H1 (cell line): Measurements from ENCODE around the gene TNFSF12. TPM values are rescaled to one million over a fixed set of nuclear protein-coding genes. Genes with fewer than 3 reads are reported as not detected.

Experiments used
- polyA plus RNA-seq, 7 experiments: library from polyadenylated mRNA; depleted of rRNA in 3 of 7; stranded (reverse) in 5 of 7; unstranded in 2 of 7; fragments of >200 nt in 5 of 7; fragments of 200-250 nt in 2 of 7; gene quantifications; 1 replicate in 5 of 7; 2 replicates in 1 of 7; 4 replicates in 1 of 7; pipeline versions ENCODE4 v1.2.1 to v1.2.3, GENCODE V29; 2011 to 2013; ENCODE audit warnings: missing spikeins in 2 of 7, mixed read lengths in 2 of 7
- small RNA-seq: library from polyadenylated mRNA; stranded (forward); fragments of <200 nt; extraction: miRNeasy Mini kit (QIAGEN cat#:217004); gene quantifications from one replicate; pipeline ENCODE3, GENCODE V24; 2013; ENCODE audit not compliant: insufficient read depth
- total RNA-seq: library from RNA; stranded (reverse); fragmentation: NEBNext Ultra II Directional; extraction: Animal tissue kit (Norgen Biotek cat#: 25700); gene quantifications from 2 replicates; pipeline ENCODE4 v1.2.1, GENCODE V29; 2021

The TNFSF12 gene
- total and polyA plus RNA-seq, 2 of the 8 experiments (the other 6 are each of a cell fraction or from before 2014, with no cell fraction given), result 7.2 to 9.6 TPM

Small RNA genes lying within 50 kb of the gene (small RNA-seq; reads per million reads assigned to genes)
- gene CD68 (not detected), gene RF00019 (not detected), gene SNORA48 (not detected), gene SNORD10 (not detected)

Other genes with a start within 250 kb of the TNFSF12 start
Only the 30 nearest of the 32 such genes appear.
- 46.8 and 55.4 TPM in 2 replicates for gene NEURL4, start 219.7 kb upstream of the TNFSF12 start, total RNA-seq
- 29.6 and 39.9 TPM in 2 replicates for gene NEURL4, start 219.7 kb upstream of the TNFSF12 start, polyA plus RNA-seq (2011; rRNA removed)
- gene ACAP1, start 212.5 kb upstream of the TNFSF12 start, total RNA-seq, result 45.1 and 49.2 TPM in 2 replicates
- 11.9 and 18.0 TPM in 2 replicates for gene ACAP1, start 212.5 kb upstream of the TNFSF12 start, polyA plus RNA-seq (2011; rRNA removed)
- 8.7 and 9.2 TPM in 2 replicates for gene KCTD11, start 196.9 kb upstream of the TNFSF12 start, total RNA-seq
- gene KCTD11, start 196.9 kb upstream of the TNFSF12 start, polyA plus RNA-seq (2011; rRNA removed), result 8.6 and 11.7 TPM in 2 replicates
- 0.38 TPM in 1 of 2 replicates, not detected in the other for gene TMEM95, start 193.9 kb upstream of the TNFSF12 start, total RNA-seq
- not detected in 2 replicates for gene TMEM95, start 193.9 kb upstream of the TNFSF12 start, polyA plus RNA-seq (2011; rRNA removed)
- gene TNK1, start 168.0 kb upstream of the TNFSF12 start, total RNA-seq, result 7.6 and 8.7 TPM in 2 replicates
- gene TNK1, start 168.0 kb upstream of the TNFSF12 start, polyA plus RNA-seq (2011; rRNA removed), result 9.5 and 13.4 TPM in 2 replicates
- gene PLSCR3, start 154.5 kb upstream of the TNFSF12 start, total RNA-seq, result 35.7 and 38.7 TPM in 2 replicates
- gene PLSCR3, start 154.5 kb upstream of the TNFSF12 start, polyA plus RNA-seq (2011; rRNA removed), result 36.1 and 69.0 TPM in 2 replicates
- gene TMEM256, start 145.0 kb upstream of the TNFSF12 start, total RNA-seq, result 97.0 and 104 TPM in 2 replicates
- gene TMEM256, start 145.0 kb upstream of the TNFSF12 start, polyA plus RNA-seq (2011; rRNA removed), result 350 and 405 TPM in 2 replicates
- gene NLGN2, start 141.2 kb upstream of the TNFSF12 start, total RNA-seq, result 62.6 and 62.8 TPM in 2 replicates
- 21.2 and 45.6 TPM in 2 replicates for gene NLGN2, start 141.2 kb upstream of the TNFSF12 start, polyA plus RNA-seq (2011; rRNA removed)
- gene SPEM1, start 128.7 kb upstream of the TNFSF12 start, total RNA-seq, result not detected in 2 replicates
- 0.09 TPM in 1 of 2 replicates, not detected in the other for gene SPEM1, start 128.7 kb upstream of the TNFSF12 start, polyA plus RNA-seq (2011; rRNA removed)
- gene SPEM2, start 123.4 kb upstream of the TNFSF12 start, total RNA-seq, result not detected in 2 replicates
- gene SPEM2, start 123.4 kb upstream of the TNFSF12 start, polyA plus RNA-seq (2011; rRNA removed), result 0.03 and 0.17 TPM in 2 replicates
- gene SPEM3, start 120.2 kb upstream of the TNFSF12 start, total RNA-seq, result not detected in 2 replicates
- 0.02 TPM in 1 of 2 replicates, not detected in the other for gene SPEM3, start 120.2 kb upstream of the TNFSF12 start, polyA plus RNA-seq (2011; rRNA removed)
- 11.2 and 12.2 TPM in 2 replicates for gene TMEM102, start 113.6 kb upstream of the TNFSF12 start, total RNA-seq
- 10.2 and 14.9 TPM in 2 replicates for gene TMEM102, start 113.6 kb upstream of the TNFSF12 start, polyA plus RNA-seq (2011; rRNA removed)
- 11.8 and 15.0 TPM in 2 replicates for gene FGF11, start 109.5 kb upstream of the TNFSF12 start, total RNA-seq
- gene FGF11, start 109.5 kb upstream of the TNFSF12 start, polyA plus RNA-seq (2011; rRNA removed), result 26.1 and 42.0 TPM in 2 replicates
- gene CHRNB1, start 104.0 kb upstream of the TNFSF12 start, total RNA-seq, result 13.8 and 14.1 TPM in 2 replicates
- 28.2 and 33.6 TPM in 2 replicates for gene CHRNB1, start 104.0 kb upstream of the TNFSF12 start, polyA plus RNA-seq (2011; rRNA removed)
- gene ZBTB4, start 69.4 kb upstream of the TNFSF12 start, total RNA-seq, result 10.1 and 11.2 TPM in 2 replicates
- 5.9 and 8.1 TPM in 2 replicates for gene ZBTB4, start 69.4 kb upstream of the TNFSF12 start, polyA plus RNA-seq (2011; rRNA removed)
- not detected in 2 replicates for gene SLC35G6, start 67.6 kb upstream of the TNFSF12 start, total RNA-seq
- 0.05 TPM in 1 of 2 replicates, not detected in the other for gene SLC35G6, start 67.6 kb upstream of the TNFSF12 start, polyA plus RNA-seq (2011; rRNA removed)
- 150 and 157 TPM in 2 replicates for gene POLR2A, start 64.7 kb upstream of the TNFSF12 start, total RNA-seq
- 26.8 and 62.7 TPM in 2 replicates for gene POLR2A, start 64.7 kb upstream of the TNFSF12 start, polyA plus RNA-seq (2011; rRNA removed)
- gene TNFSF13, start 9.7 kb downstream of the TNFSF12 start, total RNA-seq, result 2.1 and 2.3 TPM in 2 replicates
- gene TNFSF13, start 9.7 kb downstream of the TNFSF12 start, polyA plus RNA-seq (2011; rRNA removed), result 2.6 and 3.1 TPM in 2 replicates
- gene SENP3, start 12.9 kb downstream of the TNFSF12 start, total RNA-seq, result 80.3 and 86.2 TPM in 2 replicates
- gene SENP3, start 12.9 kb downstream of the TNFSF12 start, polyA plus RNA-seq (2011; rRNA removed), result 87.3 and 129 TPM in 2 replicates
- gene CD68, start 30.6 kb downstream of the TNFSF12 start, total RNA-seq, result 0.31 TPM in 1 of 2 replicates, not detected in the other
- gene CD68, start 30.6 kb downstream of the TNFSF12 start, polyA plus RNA-seq (2011; rRNA removed), result 0.18 and 0.35 TPM in 2 replicates
- gene MPDU1, start 34.8 kb downstream of the TNFSF12 start, total RNA-seq, result 63.2 and 66.9 TPM in 2 replicates
- gene MPDU1, start 34.8 kb downstream of the TNFSF12 start, polyA plus RNA-seq (2011; rRNA removed), result 142 and 154 TPM in 2 replicates
- gene SOX15, start 41.0 kb downstream of the TNFSF12 start, total RNA-seq, result 14.3 and 15.2 TPM in 2 replicates
- gene SOX15, start 41.0 kb downstream of the TNFSF12 start, polyA plus RNA-seq (2011; rRNA removed), result 26.8 and 39.8 TPM in 2 replicates
- 26.2 and 26.8 TPM in 2 replicates for gene FXR2, start 65.8 kb downstream of the TNFSF12 start, total RNA-seq
- gene FXR2, start 65.8 kb downstream of the TNFSF12 start, polyA plus RNA-seq (2011; rRNA removed), result 44.0 and 63.3 TPM in 2 replicates
- 72.3 and 75.3 TPM in 2 replicates for gene SAT2, start 78.8 kb downstream of the TNFSF12 start, total RNA-seq
- gene SAT2, start 78.8 kb downstream of the TNFSF12 start, polyA plus RNA-seq (2011; rRNA removed), result 36.4 and 36.5 TPM in 2 replicates
- gene SHBG, start 81.1 kb downstream of the TNFSF12 start, total RNA-seq, result 0.69 and 1.2 TPM in 2 replicates
- gene SHBG, start 81.1 kb downstream of the TNFSF12 start, polyA plus RNA-seq (2011; rRNA removed), result 1.1 and 1.3 TPM in 2 replicates
- 19.8 and 21.0 TPM in 2 replicates for gene ATP1B2, start 101.9 kb downstream of the TNFSF12 start, total RNA-seq
- 9.1 and 12.6 TPM in 2 replicates for gene ATP1B2, start 101.9 kb downstream of the TNFSF12 start, polyA plus RNA-seq (2011; rRNA removed)
- 198 and 210 TPM in 2 replicates for gene TP53, start 138.4 kb downstream of the TNFSF12 start, total RNA-seq
- gene TP53, start 138.4 kb downstream of the TNFSF12 start, polyA plus RNA-seq (2011; rRNA removed), result 143 and 149 TPM in 2 replicates
- 29.3 and 30.1 TPM in 2 replicates for gene WRAP53, start 139.4 kb downstream of the TNFSF12 start, total RNA-seq
- gene WRAP53, start 139.4 kb downstream of the TNFSF12 start, polyA plus RNA-seq (2011; rRNA removed), result 29.2 and 38.4 TPM in 2 replicates
- gene EFNB3, start 156.1 kb downstream of the TNFSF12 start, total RNA-seq, result 15.0 and 16.0 TPM in 2 replicates
- 27.1 and 27.3 TPM in 2 replicates for gene EFNB3, start 156.1 kb downstream of the TNFSF12 start, polyA plus RNA-seq (2011; rRNA removed)
- 0.13 and 0.21 TPM in 2 replicates for gene DNAH2, start 168.7 kb downstream of the TNFSF12 start, total RNA-seq
- gene DNAH2, start 168.7 kb downstream of the TNFSF12 start, polyA plus RNA-seq (2011; rRNA removed), result 0.18 and 0.25 TPM in 2 replicates